ENCODE data around the gene CPB2.

DNA sequence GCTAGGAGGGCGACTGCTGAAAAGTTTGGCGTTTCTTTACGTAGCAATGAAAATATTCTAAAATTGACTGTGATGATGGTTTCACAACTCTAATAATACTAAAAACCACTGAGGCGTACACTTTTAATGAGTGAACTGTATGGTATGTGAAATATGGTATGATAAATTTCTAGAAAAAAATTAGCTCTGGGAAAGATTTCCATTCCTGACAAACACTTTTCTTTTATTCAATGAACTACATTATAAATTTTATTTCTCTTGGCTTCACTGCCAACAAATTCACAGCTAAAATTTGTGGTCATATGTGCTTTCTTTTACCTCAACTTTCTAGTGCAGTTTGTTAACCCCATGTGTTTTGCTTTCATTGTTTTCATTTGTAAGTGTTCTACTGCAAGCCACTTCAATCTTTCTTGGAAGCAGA, 63.4 kb downstream of the CPB2 start:
- no peak for TF ChIP-seq EZH2phosphoT487 (IDR thresholded peaks at IDR 0.05; ENCODE audit: insufficient read depth, low read depth)
- no peak for TF ChIP-seq EZH2 (IDR thresholded peaks at IDR 0.05; ENCODE audit: insufficient read depth, poor library complexity, severe bottlenecking)

All from GM23248 (cell line).